HepG2 (cell line): ENCODE results near the gene MAFB. TPM values are rescaled to one million over a fixed set of nuclear protein-coding genes. Genes with fewer than 3 reads are reported as not detected.

Source experiments
- HIVEP1 ChIP-seq: sonication (generic); formaldehyde crosslinking; IDR thresholded peaks from 2 replicates; pipeline ENCODE4 v1.4.0; 2020; ENCODE audit warnings: mild to moderate bottlenecking, missing genetic modification reagents
- HOXA9 ChIP-seq: sonication (generic); formaldehyde crosslinking; IDR thresholded peaks from 2 replicates; pipeline ENCODE4 v1.8.1; 2022; ENCODE audit warnings: missing genetic modification reagents, mild to moderate bottlenecking, moderate library complexity, borderline replicate concordance
- KLF13 ChIP-seq: sonication (generic); formaldehyde crosslinking; IDR thresholded peaks from 2 replicates; pipeline ENCODE4 v1.4.0; 2020; ENCODE audit warnings: mild to moderate bottlenecking, missing genetic modification reagents
- LCORL ChIP-seq, 2 experiments: fragments of 450-650 bp in 1 of 2; sonication (generic) in 1 of 2; formaldehyde crosslinking in 1 of 2; IDR thresholded peaks; 2 replicates each; pipeline versions ENCODE4 v1.5.0 to v1.6.1; 2017 to 2020; ENCODE audit warnings: antibody characterized with exemption in 1 of 2, missing genetic modification reagents in 1 of 2
- MED8 ChIP-seq: sonication (generic); formaldehyde crosslinking; IDR thresholded peaks from 2 replicates; pipeline ENCODE4 v1.8.1; 2023; ENCODE audit warnings: mild to moderate bottlenecking, missing genetic modification reagents; ENCODE audit not compliant: insufficient replicate concordance
- RARA ChIP-seq: IDR thresholded peaks from 2 replicates; pipeline ENCODE4 v1.6.1; 2016; ENCODE audit warnings: missing genetic modification reagents, missing compliant biosample characterization
- REL ChIP-seq: sonication (generic); formaldehyde crosslinking; conservative IDR thresholded peaks from 2 replicates; pipeline ENCODE4 v1.8.0; 2022; ENCODE audit warnings: mild to moderate bottlenecking, missing genetic modification reagents, moderate library complexity
- RORA ChIP-seq: sonication (generic); formaldehyde crosslinking; IDR thresholded peaks from 2 replicates; pipeline ENCODE4 v1.5.0; 2020; ENCODE audit warnings: mild to moderate bottlenecking, missing genetic modification reagents, moderate library complexity
- SETDB1 ChIP-seq: sonication (generic); formaldehyde crosslinking; IDR thresholded peaks from 2 replicates; pipeline ENCODE4 v1.5.1; 2020; ENCODE audit warnings: missing genetic modification reagents, mild to moderate bottlenecking, borderline replicate concordance
- TFAP4 ChIP-seq: sonication (generic); IDR thresholded peaks from 2 replicates; pipeline ENCODE4 v1.6.1; 2016; ENCODE audit warnings: low read depth, borderline replicate concordance
- ZBTB26 ChIP-seq: IDR thresholded peaks from 2 replicates; pipeline ENCODE4 v1.6.1; 2016; ENCODE audit warnings: missing compliant biosample characterization, missing genetic modification reagents, borderline replicate concordance
- ZFX ChIP-seq: sonication (generic); formaldehyde crosslinking; IDR thresholded peaks from 2 replicates; pipeline ENCODE4 v1.4.0; 2020; ENCODE audit warnings: mild to moderate bottlenecking, low read depth, missing genetic modification reagents, moderate library complexity
- ZHX2 ChIP-seq, 2 experiments: sonication (generic) in 1 of 2; formaldehyde crosslinking in 1 of 2; IDR thresholded peaks; 2 replicates each; pipeline versions ENCODE4 v1.6.1 to v1.9.0; 2014 to 2022; ENCODE audit warnings: antibody characterized with exemption in 1 of 2, borderline replicate concordance in 1 of 2, inconsistent platforms in 1 of 2, low read depth in 1 of 2, missing genetic modification reagents in 1 of 2
- ZNF3 ChIP-seq: IDR thresholded peaks from 2 replicates; pipeline ENCODE4 v1.7.0; 2017; ENCODE audit warnings: inconsistent platforms
- ZNF382 ChIP-seq: sonication (generic); formaldehyde crosslinking; IDR thresholded peaks from 2 replicates; pipeline ENCODE4 v1.5.0; 2020; ENCODE audit warnings: missing genetic modification reagents, mild to moderate bottlenecking, borderline replicate concordance
- ZNF430 ChIP-seq: sonication (generic); formaldehyde crosslinking; IDR thresholded peaks from 2 replicates; pipeline ENCODE4 v1.9.0; 2021; ENCODE audit warnings: mild to moderate bottlenecking, missing genetic modification reagents
- ZNF510 ChIP-seq: sonication (generic); formaldehyde crosslinking; IDR thresholded peaks from 2 replicates; pipeline ENCODE4 v1.4.0; 2020; ENCODE audit warnings: low read depth, mild to moderate bottlenecking, missing genetic modification reagents
- ZNF737 ChIP-seq: sonication (generic); formaldehyde crosslinking; IDR thresholded peaks from 2 replicates; pipeline ENCODE4 v1.5.0; 2020; ENCODE audit warnings: missing genetic modification reagents, mild to moderate bottlenecking, borderline replicate concordance
- ZSCAN29 ChIP-seq: sonication (generic); formaldehyde crosslinking; conservative IDR thresholded peaks from 2 replicates; pipeline ENCODE4 v1.4.0; 2020; ENCODE audit warnings: mild to moderate bottlenecking, missing genetic modification reagents
- polyA plus RNA-seq, 8 experiments: library from polyadenylated mRNA; depleted of rRNA in 3 of 8; stranded (reverse) in 7 of 8; unstranded in 1 of 8; fragments of >200 nt; fragmentation: Illumina TruSeq in 4 of 8; extraction: Trizol in 4 of 8; gene quantifications; 2 replicates each; pipeline versions ENCODE4 v1.2.1 to v1.2.3, GENCODE V29; 2011 to 2016; ENCODE audit warnings: low read depth in 4 of 8, missing spikeins in 1 of 8, mixed read lengths in 1 of 8; ENCODE audit not compliant: insufficient read depth in 1 of 8
- total RNA-seq, 5 experiments: library from RNA; depleted of rRNA; stranded (reverse); fragments of >200 nt; fragmentation: Illumina TruSeq; extraction: Trizol; gene quantifications; 2 replicates each; pipeline ENCODE4 v1.2.3, GENCODE V29; 2016; ENCODE audit warnings: low read depth in 1 of 5

MAFB gene
- total and polyA plus RNA-seq, 2 of the 13 experiments (the other 11 are each of a cell fraction or from before 2014, with no cell fraction given), result 0.08 to 0.11 TPM

- no peak for TF ChIP-seq LCORL (IDR thresholded peaks at IDR 0.05)
- TF ChIP-seq LCORL (CRISPR knock-in tag; IDR thresholded peaks at IDR 0.05), result no peak
- TF ChIP-seq SETDB1 (CRISPR knock-in tag), result no peak
- TF ChIP-seq ZNF430 (CRISPR knock-in tag), result no peak
- no peak for TF ChIP-seq ZFX (CRISPR knock-in tag)
- TF ChIP-seq RORA (CRISPR knock-in tag), result no peak
- TF ChIP-seq MED8 (CRISPR knock-in tag), result peak; percentile 18
- no peak for TF ChIP-seq KLF13 (CRISPR knock-in tag)
- no peak for TF ChIP-seq ZSCAN29 (CRISPR knock-in tag)
- TF ChIP-seq HIVEP1, result no peak; the same call in none of the 2 replicates
- no peak for TF ChIP-seq RARA (CRISPR knock-in tag)
- no peak for TF ChIP-seq ZNF510 (CRISPR knock-in tag)
- TF ChIP-seq ZNF737 (CRISPR knock-in tag), result no peak
- TF ChIP-seq ZNF382 (CRISPR knock-in tag), result no peak
- TF ChIP-seq ZBTB26, result no peak
- TF ChIP-seq ZNF3, result no peak
- no peak for TF ChIP-seq REL (CRISPR knock-in tag)
- no peak for TF ChIP-seq ZHX2 (IDR thresholded peaks at IDR 0.05; ENCODE audit: low read depth)
- TF ChIP-seq ZHX2 (CRISPR knock-in tag; IDR thresholded peaks at IDR 0.05; ENCODE audit: borderline replicate concordance), result no peak
- no peak for TF ChIP-seq HOXA9 (CRISPR knock-in tag)
- peak; percentile 85; the same call in 1 of the 2 replicates for TF ChIP-seq TFAP4
These were observed at the start of gene MAFB (continued) for GRCh38 chr20:40689100-40689942.
